Measurements from ENCODE around the gene ABCB11.
"Not testable (repeated sequence)": the region's sequence is repeated elsewhere in the genome, so short reads cannot be mapped to it uniquely, and the experiment has no call there.

The ABCB11 gene

GRCh38 chr2:168970711-168971233 is 60.4 kb downstream of the ABCB11 start:
- ATAC-seq = no peak

- ATAC-seq = no peak
Measured at GRCh38 chr2:168969865-168970264, 61.3 kb downstream of the ABCB11 start.

- no peak for ATAC-seq
Measured at GRCh38 chr2:168968342-168968741, 62.8 kb downstream of the ABCB11 start.

GRCh38 chr2:168964251-168964807 is 66.8 kb downstream of the ABCB11 start:
- ATAC-seq = no peak

GRCh38 chr2:168962636-168963035 is 68.5 kb downstream of the ABCB11 start:
- no peak for ATAC-seq

- ATAC-seq = peak; percentile 56 to 75
Measured at GRCh38 chr2:168961450-168962229, 69.5 kb downstream of the ABCB11 start.

GRCh38 chr2:168956392-168956791 is 74.7 kb downstream of the ABCB11 start:
- ATAC-seq = no peak

GRCh38 chr2:168955321-168955720 is 75.8 kb downstream of the ABCB11 start:
- no peak for ATAC-seq

- no peak for ATAC-seq
Measured at GRCh38 chr2:168954256-168954655, 76.9 kb downstream of the ABCB11 start.

GRCh38 chr2:168952424-168952823 is 78.7 kb downstream of the ABCB11 start:
- ATAC-seq = no peak

GRCh38 chr2:168951871-168952270 is 79.3 kb downstream of the ABCB11 start:
- ATAC-seq = no peak

- no peak for ATAC-seq
Measured at GRCh38 chr2:168949324-168949723, 81.8 kb downstream of the ABCB11 start.

- no peak for ATAC-seq
Measured at GRCh38 chr2:168948621-168949212, 82.4 kb downstream of the ABCB11 start.

- ATAC-seq = no peak
Measured at GRCh38 chr2:168945508-168945907, 85.6 kb downstream of the ABCB11 start.

- no peak for ATAC-seq
Measured at GRCh38 chr2:168944065-168944464, 87.1 kb downstream of the ABCB11 start.

GRCh38 chr2:168941297-168941696 is 89.8 kb downstream of the ABCB11 start:
- ATAC-seq = no peak

- peak; percentile 46 to 62 for ATAC-seq
Measured at GRCh38 chr2:168939918-168940317, 91.2 kb downstream of the ABCB11 start.

GRCh38 chr2:168939061-168939460 is 92.1 kb downstream of the ABCB11 start:
- no peak for ATAC-seq

- no peak for ATAC-seq
Measured at GRCh38 chr2:168935810-168936581, 95.1 kb downstream of the ABCB11 start.

GRCh38 chr2:168934826-168935225 is 96.3 kb downstream of the ABCB11 start:
- ATAC-seq = no peak

GRCh38 chr2:168932174-168932573 is 99.0 kb downstream of the ABCB11 start:
- not testable (repeated sequence) for ATAC-seq

GRCh38 chr2:168930242-168930641 is 100.9 kb downstream of the ABCB11 start:
- ATAC-seq = no peak

- ATAC-seq = no peak
Measured at GRCh38 chr2:168929031-168929430, 102.1 kb downstream of the ABCB11 start.
